H9 (cell line): Measurements from ENCODE around the gene STN1. TPM values are rescaled to one million over a fixed set of nuclear protein-coding genes. Genes with fewer than 3 reads are reported as not detected.

ENCODE experiments used
- DNase-seq: peaks from one replicate; pipeline ENCODE4 v3.0.0-alpha.2; 2017
- H2AFZ ChIP-seq: one replicate; pipeline ENCODE4 v1.6.1; 2013; ENCODE audit warnings: mild to moderate bottlenecking, low read length, control low read depth, moderate library complexity
- H2AK5ac ChIP-seq: 2 replicates; pipeline ENCODE4 v1.6.1; 2013; ENCODE audit warnings: low read length, control low read depth, mixed read lengths; ENCODE audit not compliant: insufficient read length
- H2BK120ac ChIP-seq: one replicate; pipeline ENCODE4 v1.6.1; 2013; ENCODE audit warnings: low read depth, mild to moderate bottlenecking, low read length, control low read depth, inconsistent platforms; ENCODE audit not compliant: poor library complexity, severe bottlenecking
- H2BK12ac ChIP-seq: 2 replicates; pipeline ENCODE4 v1.6.1; 2013; ENCODE audit warnings: low read length, control low read depth, mixed read lengths, low read depth; ENCODE audit not compliant: insufficient read length
- H2BK15ac ChIP-seq: 2 replicates; pipeline ENCODE4 v1.6.1; 2013; ENCODE audit warnings: low read depth, low read length, control low read depth
- H2BK20ac ChIP-seq: one replicate; pipeline ENCODE4 v1.6.1; 2013; ENCODE audit warnings: low read depth, mild to moderate bottlenecking, low read length, control low read depth, inconsistent platforms; ENCODE audit not compliant: poor library complexity, severe bottlenecking
- H2BK5ac ChIP-seq: 2 replicates; pipeline ENCODE4 v1.6.1; 2013; ENCODE audit warnings: low read length, control low read depth, mixed read lengths; ENCODE audit not compliant: insufficient read length
- H3K14ac ChIP-seq: 2 replicates; pipeline ENCODE4 v1.6.1; 2013; ENCODE audit warnings: low read length, control low read depth; ENCODE audit not compliant: insufficient read depth
- H3K18ac ChIP-seq: 2 replicates; pipeline ENCODE4 v1.6.1; 2013; ENCODE audit warnings: low read depth, mild to moderate bottlenecking, mixed read lengths, low read length, control low read depth; ENCODE audit not compliant: insufficient read length
- H3K23ac ChIP-seq: 2 replicates; pipeline ENCODE4 v1.6.1; 2013; ENCODE audit warnings: low read length, control low read depth, mixed read lengths, low read depth; ENCODE audit not compliant: insufficient read length
- H3K23me2 ChIP-seq: 2 replicates; pipeline ENCODE4 v1.6.1; 2013; ENCODE audit warnings: low read depth, mild to moderate bottlenecking, mixed read lengths, low read length, control low read depth; ENCODE audit not compliant: insufficient read length, poor library complexity, severe bottlenecking
- H3K27ac ChIP-seq: 2 replicates; pipeline ENCODE4 v1.5.1; 2013; ENCODE audit warnings: low read length, control low read depth, mixed read lengths, low read depth; ENCODE audit not compliant: insufficient read length
- H3K27me3 ChIP-seq: 2 replicates; pipeline ENCODE4 v1.6.1; 2013; ENCODE audit warnings: low read length, control low read depth, inconsistent platforms; ENCODE audit not compliant: insufficient read depth
- H3K4ac ChIP-seq: 2 replicates; pipeline ENCODE4 v1.6.1; 2013; ENCODE audit warnings: low read depth, mild to moderate bottlenecking, control low read depth, inconsistent platforms, low read length, moderate library complexity
- H3K4me1 ChIP-seq: 2 replicates; pipeline ENCODE4 v1.6.1; 2013; ENCODE audit warnings: low read length, control low read depth, inconsistent platforms; ENCODE audit not compliant: insufficient read depth
- H3K4me2 ChIP-seq: 2 replicates; pipeline ENCODE4 v1.6.1; 2013; ENCODE audit warnings: low read length, control low read depth, mixed read lengths; ENCODE audit not compliant: insufficient read length, insufficient read depth
- H3K56ac ChIP-seq: 2 replicates; pipeline ENCODE4 v1.6.1; 2013; ENCODE audit warnings: low read depth, mild to moderate bottlenecking, mixed read lengths, low read length, control low read depth; ENCODE audit not compliant: insufficient read length
- H3K79me1 ChIP-seq: 2 replicates; pipeline ENCODE4 v1.6.1; 2013; ENCODE audit warnings: low read depth, mild to moderate bottlenecking, moderate library complexity, low read length, control low read depth, inconsistent platforms; ENCODE audit not compliant: insufficient read depth, poor library complexity, severe bottlenecking
- H3K79me2 ChIP-seq: 2 replicates; pipeline ENCODE4 v1.6.1; 2013; ENCODE audit warnings: low read length, control low read depth, inconsistent platforms; ENCODE audit not compliant: insufficient read depth
- H3K9ac ChIP-seq: 2 replicates; pipeline ENCODE4 v1.6.1; 2013; ENCODE audit warnings: low read length, control low read depth, mixed read lengths; ENCODE audit not compliant: insufficient read length; ENCODE audit errors: extremely low read depth
- H3K9me3 ChIP-seq: one replicate; pipeline ENCODE4 v1.6.1; 2013; ENCODE audit warnings: low read depth, low read length, inconsistent platforms; ENCODE audit not compliant: control insufficient read depth
- H3T11ph ChIP-seq: one replicate; pipeline ENCODE4 v1.6.1; 2013; ENCODE audit warnings: mild to moderate bottlenecking, low read length, control low read depth, inconsistent platforms
- H4K20me1 ChIP-seq: one replicate; pipeline ENCODE4 v1.6.1; 2013; ENCODE audit not compliant: control insufficient read depth, insufficient read length, insufficient read depth
- H4K5ac ChIP-seq: 2 replicates; pipeline ENCODE4 v1.6.1; 2013; ENCODE audit warnings: low read depth, mild to moderate bottlenecking, mixed read lengths, low read length, control low read depth; ENCODE audit not compliant: insufficient read length
- H4K8ac ChIP-seq: replicated peaks from 2 replicates; pipeline ENCODE4 v1.6.1; 2013; ENCODE audit warnings: low read length, control low read depth, mixed read lengths, low read depth; ENCODE audit not compliant: insufficient read length
- H4K91ac ChIP-seq: 2 replicates; pipeline ENCODE4 v1.6.1; 2013; ENCODE audit warnings: low read depth, mild to moderate bottlenecking, moderate library complexity, mixed read lengths, low read length, control low read depth; ENCODE audit not compliant: insufficient read length
- H3K27ac Mint-ChIP-seq, 3 experiments: 2 replicates in 2 of 3; 3 replicates in 1 of 3; pipeline ENCODE4 v1.8.0; 2020 to 2021; ENCODE audit warnings: mixed read lengths in 3 of 3, mild to moderate bottlenecking in 1 of 3, moderate library complexity in 1 of 3
- H3K27me3 Mint-ChIP-seq: 2 replicates; pipeline ENCODE4 v1.8.0; 2021; ENCODE audit warnings: low read depth, mild to moderate bottlenecking, moderate library complexity, mixed read lengths
- H3K36me3 Mint-ChIP-seq, 3 experiments: 2 replicates in 2 of 3; 3 replicates in 1 of 3; pipeline ENCODE4 v1.8.0; 2020 to 2021; ENCODE audit warnings: low read depth in 3 of 3, mixed read lengths in 3 of 3; ENCODE audit not compliant: insufficient read depth in 1 of 3
- H3K4me1 Mint-ChIP-seq, 2 experiments: 2 replicates each; pipeline ENCODE4 v1.8.0; 2020; ENCODE audit warnings: mixed read lengths in 2 of 2
- H3K4me3 Mint-ChIP-seq, 2 experiments: 2 replicates in 1 of 2; 3 replicates in 1 of 2; pipeline ENCODE4 v1.8.0; 2020 to 2021; ENCODE audit warnings: mild to moderate bottlenecking in 2 of 2, mixed read lengths in 2 of 2, moderate library complexity in 1 of 2
- H3K9me3 Mint-ChIP-seq, 2 experiments: 2 replicates in 1 of 2; 3 replicates in 1 of 2; pipeline ENCODE4 v1.8.0; 2020; ENCODE audit warnings: mild to moderate bottlenecking in 2 of 2, mixed read lengths in 2 of 2, moderate library complexity in 1 of 2
- WGBS: extraction: QIAGEN DNeasy Blood & Tissue Kit; methylation state at CpG from one replicate; pipeline ENCODE4 v1.1.7; 2013; ENCODE audit warnings: missing lambda C conversion rate, low lambda C conversion rate, mixed read lengths; ENCODE audit not compliant: insufficient read length; ENCODE audit errors: extremely low coverage; 5-methylcytosine and 5-hydroxymethylcytosine counted together
- total RNA-seq: library from RNA; stranded (reverse); gene quantifications from 2 replicates; pipeline ENCODE4 v1.2.1, GENCODE V29; 2021
- TF ChIP-seq, protein P1 (sequence below): fragments of 200-600 bp; sonication (generic); conservative IDR thresholded peaks from 3 replicates; pipeline ENCODE4 v1.8.0; 2021; ENCODE audit warnings: antibody characterized with exemption, mild to moderate bottlenecking

The STN1 gene
- total RNA-seq, 1 experiment from 2014 or later: 11.3 TPM

DNA sequence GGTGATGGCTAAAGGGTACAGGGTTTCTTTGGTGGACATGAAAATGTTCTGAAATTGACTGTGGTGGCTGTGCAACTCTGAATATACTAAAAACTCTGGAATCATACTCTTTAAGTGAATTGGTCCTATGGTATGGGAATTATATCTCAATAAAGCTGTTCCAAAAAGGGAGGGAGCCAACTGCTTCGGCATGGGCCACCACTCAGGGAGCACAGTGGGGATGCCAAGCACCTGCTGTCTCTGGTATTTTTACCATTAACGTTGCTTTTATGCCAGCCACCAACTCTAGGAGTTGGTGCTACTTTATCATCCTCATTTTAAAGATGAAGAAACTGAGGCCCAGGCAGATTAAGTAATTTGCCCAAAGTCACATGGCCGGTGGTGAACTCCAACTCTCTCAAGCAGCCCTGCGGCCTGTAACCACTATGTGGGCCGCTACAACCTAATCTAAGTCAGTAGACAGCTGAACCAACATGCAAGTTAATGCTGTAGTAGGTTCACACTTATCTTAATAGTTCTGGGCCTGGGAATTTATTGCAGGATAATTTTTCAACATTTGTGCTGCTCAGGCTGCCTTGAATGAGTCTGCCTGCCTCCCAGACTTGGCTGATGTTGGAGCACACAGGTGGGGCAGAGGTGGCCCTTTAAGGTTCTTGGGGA is 83.4 kb downstream of the STN1 start:
- no peak overlapping the region for H3K9ac ChIP-seq
- H3K27ac ChIP-seq: no peak overlapping the region
- no peak overlapping the region for H2BK20ac ChIP-seq
- no peak overlapping the region for H4K91ac ChIP-seq
- TF ChIP-seq, protein P1, sequence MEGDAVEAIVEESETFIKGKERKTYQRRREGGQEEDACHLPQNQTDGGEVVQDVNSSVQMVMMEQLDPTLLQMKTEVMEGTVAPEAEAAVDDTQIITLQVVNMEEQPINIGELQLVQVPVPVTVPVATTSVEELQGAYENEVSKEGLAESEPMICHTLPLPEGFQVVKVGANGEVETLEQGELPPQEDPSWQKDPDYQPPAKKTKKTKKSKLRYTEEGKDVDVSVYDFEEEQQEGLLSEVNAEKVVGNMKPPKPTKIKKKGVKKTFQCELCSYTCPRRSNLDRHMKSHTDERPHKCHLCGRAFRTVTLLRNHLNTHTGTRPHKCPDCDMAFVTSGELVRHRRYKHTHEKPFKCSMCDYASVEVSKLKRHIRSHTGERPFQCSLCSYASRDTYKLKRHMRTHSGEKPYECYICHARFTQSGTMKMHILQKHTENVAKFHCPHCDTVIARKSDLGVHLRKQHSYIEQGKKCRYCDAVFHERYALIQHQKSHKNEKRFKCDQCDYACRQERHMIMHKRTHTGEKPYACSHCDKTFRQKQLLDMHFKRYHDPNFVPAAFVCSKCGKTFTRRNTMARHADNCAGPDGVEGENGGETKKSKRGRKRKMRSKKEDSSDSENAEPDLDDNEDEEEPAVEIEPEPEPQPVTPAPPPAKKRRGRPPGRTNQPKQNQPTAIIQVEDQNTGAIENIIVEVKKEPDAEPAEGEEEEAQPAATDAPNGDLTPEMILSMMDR: no peak
- H3T11ph ChIP-seq: no peak overlapping the region
- no peak overlapping the region for H3K56ac ChIP-seq
- Mint-ChIP-seq H3K36me3 (no peaks in the 10 kb centered on the region), H3K4me3 (no peak overlapping the region), H3K27ac (no peak overlapping the region), H3K9me3 (peaks cover 3 to 7% of the 10 kb centered on the region in 2 experiments), H3K4me1 (peaks cover 41 to 48% of the 10 kb centered on the region in 2 experiments), H3K27me3 (peaks cover 5% of the 10 kb centered on the region; the same call in 1 of the 2 replicates)
- no peak overlapping the region for H4K8ac ChIP-seq
- H2AK5ac ChIP-seq: no peak overlapping the region
- H4K5ac ChIP-seq: no peak overlapping the region
- no peak for DNase-seq
- no peak overlapping the region for H3K4me2 ChIP-seq
- H3K18ac ChIP-seq: no peak overlapping the region
- no peaks in the 10 kb centered on the region for H4K20me1 ChIP-seq
- no peak overlapping the region for H2BK15ac ChIP-seq
- H3K14ac ChIP-seq: no peak overlapping the region
- H3K27me3 ChIP-seq: no peaks in the 10 kb centered on the region
- H3K9me3 ChIP-seq: no peaks in the 10 kb centered on the region
- H3K4ac ChIP-seq: no peak overlapping the region
- no peak overlapping the region for H2BK12ac ChIP-seq
- WGBS: no CpG with 5 or more reads among the region's 5 CpGs
- no peak overlapping the region for H3K23ac ChIP-seq
- peaks cover 17% of the 10 kb centered on the region; the same call in 1 of the 2 replicates for H3K4me1 ChIP-seq
- no peak overlapping the region for H2BK120ac ChIP-seq
- no peaks in the 10 kb centered on the region for H3K79me2 ChIP-seq
- no peaks in the 10 kb centered on the region for H3K79me1 ChIP-seq
- H2AFZ ChIP-seq: no peak overlapping the region
- H3K23me2 ChIP-seq: no peaks in the 10 kb centered on the region
- no peak overlapping the region for H2BK5ac ChIP-seq
